ENCODE data around the gene CALY. TPM values are rescaled to one million over a fixed set of nuclear protein-coding genes. Genes with fewer than 3 reads are reported as not detected.

The CALY gene
- total and polyA plus RNA-seq, 4 experiments from 2014 or later: 1.4 to 7.2 (median 4.3) TPM

- Histone ChIP-seq H3K4me1 (ENCODE audit: insufficient read depth, low read length) (peaks cover 25% of the 10 kb centered on the region), H3K27me3 (ENCODE audit: insufficient read depth, low read length) (no peaks in the 10 kb centered on the region), H3K36me3 (ENCODE audit: insufficient read depth, low read length) (no peaks in the 10 kb centered on the region), H3K27ac (ENCODE audit: low read depth, low read length) (no peak overlapping the region), H3K9me3 (ENCODE audit: control insufficient read depth in 1 of 2, low read length in 2 of 2) (no peaks in the 10 kb centered on the region), H3K4me3 (ENCODE audit: low read length in 2 of 2) (no peak overlapping the region)
- Mint-ChIP-seq H3K4me3 (no peak overlapping the region), H3K27ac (no peak overlapping the region), H3K4me1 (peaks cover 0 to 17% (median 3%) of the 10 kb centered on the region in 4 donors), H3K9me3 (peaks cover 0 to 6% (median 0%) of the 10 kb centered on the region in 8 donors), H3K36me3 (no peaks in the 10 kb centered on the region), H3K27me3 (peaks cover 0 to 5% of the 10 kb centered on the region in 2 donors)
- intact Hi-C loops (cut with micrococcal nuclease): loop anchor here (2.0 kb wide), 2 partner anchors 21 to 29 kb away; partner anchors contain the start of genes FUOM, TUBGCP2 and ZNF511
- ChIA-PET CTCF (ENCODE audit: partially characterized antibody) (interaction anchor here (1.4 kb wide), 1 partner anchor 9 kb away, joined by 4 read pairs; no protein-coding TSS in a partner anchor), POLR2A (ENCODE audit: partially characterized antibody) (interaction anchor here (1.1 to 2.0 kb wide), 4 partner anchors 9 to 62 kb away, joined by 4 to 12 read pairs (median 5); partner anchors contain the start of genes FUOM and PRAP1)
- no peak for DNase-seq
Observed at GRCh38 chr10:133337370-133337725, 652 bp upstream of the CALY start.

DNA sequence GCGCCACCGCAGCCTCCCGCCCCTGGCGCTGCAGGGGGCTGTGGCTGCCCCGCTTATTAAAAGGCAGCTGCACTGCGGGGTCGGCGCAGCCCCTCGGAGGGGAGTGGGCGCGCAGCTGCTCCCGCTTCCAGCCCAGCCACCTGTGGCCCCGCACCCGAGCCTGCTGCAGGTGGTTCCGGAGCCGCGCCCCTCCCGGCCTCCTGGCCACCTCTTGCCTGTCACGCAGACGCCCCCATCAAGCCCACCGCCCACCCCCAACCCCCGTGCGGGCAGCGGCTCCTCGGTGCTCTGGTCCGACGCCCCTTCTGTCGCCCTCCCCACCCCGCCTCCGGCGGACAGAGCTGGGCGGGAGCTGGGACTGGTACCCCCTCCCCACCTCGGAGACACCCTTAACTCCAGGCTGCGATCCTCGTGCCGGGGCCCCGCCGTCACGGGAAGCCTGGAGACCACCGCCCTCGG lies 549 bp downstream of the CALY start:
- Mint-ChIP-seq H3K9me3 (peaks cover 0 to 7% (median 0%) of the 10 kb centered on the region in 8 donors), H3K36me3 (no peaks in the 10 kb centered on the region), H3K27ac (peak overlapping the region in 1 of 7 donors; percentile 35), H3K4me3 (no peak overlapping the region), H3K27me3 (peaks cover 0 to 1% of the 10 kb centered on the region in 2 donors), H3K4me1 (peaks cover 0 to 22% (median 3%) of the 10 kb centered on the region in 4 donors)
- H3K27ac ChIP-seq (ENCODE audit: low read depth, low read length): peak overlapping the region; percentile 64
- intact Hi-C loops (cut with micrococcal nuclease): loop anchor here (2.0 kb wide), 2 partner anchors 23 to 27 kb away; partner anchors contain the start of genes FUOM, TUBGCP2 and ZNF511
- no peaks in the 10 kb centered on the region for H3K9me3 ChIP-seq (ENCODE audit: control insufficient read depth in 1 of 2, low read length in 2 of 2)
- H3K4me1 ChIP-seq (ENCODE audit: insufficient read depth, low read length): peaks cover 25% of the 10 kb centered on the region
- POLR2A ChIA-PET (ENCODE audit: partially characterized antibody): interaction anchor here (0.7 to 3.3 kb wide), 13 partner anchors 11 to 77 kb away, joined by 3 to 25 read pairs (median 5); partner anchors contain the start of genes ECHS1, FUOM, MTG1 and PAOX
- no peaks in the 10 kb centered on the region for H3K27me3 ChIP-seq (ENCODE audit: insufficient read depth, low read length)
- DNase-seq: peak in 3 of 5 donors; percentile 22 to 49 (median 26)
- H3K4me3 ChIP-seq (ENCODE audit: low read length in 2 of 2): peak overlapping the region in 1 of 2 donors; percentile 57
- CTCF ChIA-PET (ENCODE audit: partially characterized antibody): interaction anchor here (1.4 kb wide), 1 partner anchor 8 kb away, joined by 4 read pairs; no protein-coding TSS in a partner anchor
- H3K36me3 ChIP-seq (ENCODE audit: insufficient read depth, low read length): no peaks in the 10 kb centered on the region

DNA sequence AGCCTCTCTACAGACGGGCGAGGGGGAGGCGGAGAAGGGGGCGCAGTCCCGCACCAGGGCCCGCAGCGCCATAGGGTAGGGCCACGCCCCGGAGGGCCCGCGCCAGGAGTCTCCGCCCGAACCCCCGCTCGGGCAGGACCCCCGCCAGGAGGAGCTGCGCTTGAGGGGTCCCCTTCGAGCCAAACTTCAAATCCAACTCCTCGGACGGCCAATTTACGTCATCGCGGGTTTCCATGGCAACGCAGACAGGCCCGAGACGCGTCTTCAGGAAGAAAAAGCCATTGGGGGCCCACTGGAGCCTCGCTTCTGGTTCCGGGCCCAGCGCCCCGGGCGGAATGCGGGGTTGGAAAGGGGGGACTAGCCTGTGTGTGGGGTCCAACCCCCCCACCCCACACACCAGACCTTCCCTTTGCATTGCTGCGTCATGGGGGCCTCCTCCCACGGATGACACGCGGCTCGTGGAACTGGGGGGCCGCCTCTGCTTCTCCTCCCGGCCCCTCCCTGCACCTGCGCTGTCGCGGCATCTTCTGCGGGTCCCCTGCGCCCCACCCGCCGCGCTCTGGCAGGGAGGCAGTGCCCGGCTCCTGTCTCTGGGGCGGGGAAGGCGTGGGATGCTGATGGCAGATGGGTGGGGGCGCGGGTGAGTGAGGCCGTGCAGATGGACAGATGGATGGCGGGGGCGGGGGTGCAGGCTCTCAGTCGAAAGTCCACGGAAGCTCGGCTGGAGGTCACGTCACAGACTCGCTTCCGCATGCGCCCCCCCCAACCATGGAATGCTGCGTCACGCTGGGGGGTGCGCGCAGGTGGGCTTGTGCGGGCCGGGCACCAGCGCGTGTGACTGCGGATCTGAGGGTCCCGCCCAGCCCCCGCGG lies 1.2 kb downstream of the CALY start:
- Histone ChIP-seq H3K36me3 (ENCODE audit: insufficient read depth, low read length) (no peaks in the 10 kb centered on the region), H3K4me1 (ENCODE audit: insufficient read depth, low read length) (peaks cover 25% of the 10 kb centered on the region), H3K27me3 (ENCODE audit: insufficient read depth, low read length) (no peaks in the 10 kb centered on the region), H3K9me3 (ENCODE audit: control insufficient read depth in 1 of 2, low read length in 2 of 2) (no peaks in the 10 kb centered on the region), H3K4me3 (ENCODE audit: low read length in 2 of 2) (peak overlapping the region in 1 of 2 donors; percentile 57), H3K27ac (ENCODE audit: low read depth, low read length) (peak overlapping the region; percentile 64)
- no peaks in the 10 kb centered on the region for H3K36me3 Mint-ChIP-seq
- peak overlapping the region in 6 of 7 donors; percentile 90 to 98 (median 94) for H3K27ac Mint-ChIP-seq
- intact Hi-C loops (cut with micrococcal nuclease): loop anchor here (2.0 kb wide), 3 partner anchors 23 to 59 kb away; partner anchors contain the start of genes FUOM, MTG1, TUBGCP2 and ZNF511
- H3K27me3 Mint-ChIP-seq: peaks cover 0 to 1% of the 10 kb centered on the region in 2 donors
- H3K4me3 Mint-ChIP-seq: peak overlapping the region; percentile 69 to 90 (median 78)
- POLR2A ChIA-PET (ENCODE audit: partially characterized antibody): interaction anchor here (0.7 to 3.3 kb wide), 13 partner anchors 11 to 77 kb away, joined by 3 to 25 read pairs (median 5); partner anchors contain the start of genes ECHS1, FUOM and MTG1
- CTCF ChIA-PET (ENCODE audit: partially characterized antibody): interaction anchor here (1.4 kb wide), 1 partner anchor 8 kb away, joined by 4 read pairs; no protein-coding TSS in a partner anchor
- H3K4me1 Mint-ChIP-seq: peaks cover 0 to 22% (median 3%) of the 10 kb centered on the region in 4 donors
- H3K9me3 Mint-ChIP-seq: peaks cover 0 to 7% (median 0%) of the 10 kb centered on the region in 8 donors
- peak; percentile 85 to 95 (median 86) for DNase-seq

GRCh38 chr10:133334503-133335245 lies 2.0 kb downstream of the CALY start:
- Mint-ChIP-seq H3K27ac (peak overlapping the region in 6 of 7 donors; percentile 91 to 98 (median 94)), H3K27me3 (peaks cover under 1 to 2% of the 10 kb centered on the region in 2 donors), H3K9me3 (peaks cover 0 to 7% (median 0%) of the 10 kb centered on the region in 8 donors), H3K36me3 (no peaks in the 10 kb centered on the region), H3K4me3 (peak overlapping the region; percentile 38 to 90 (median 67)), H3K4me1 (peaks cover 3 to 25% (median 4%) of the 10 kb centered on the region in 4 donors)
- peak in 1 of 5 donors; percentile 43 for DNase-seq
- no peaks in the 10 kb centered on the region for H3K36me3 ChIP-seq (ENCODE audit: insufficient read depth, low read length)
- H3K9me3 ChIP-seq (ENCODE audit: control insufficient read depth in 1 of 2, low read length in 2 of 2): no peaks in the 10 kb centered on the region
- no peaks in the 10 kb centered on the region for H3K27me3 ChIP-seq (ENCODE audit: insufficient read depth, low read length)
- H3K4me3 ChIP-seq (ENCODE audit: low read length in 2 of 2): peak overlapping the region in 1 of 2 donors; percentile 57
- intact Hi-C loops (cut with micrococcal nuclease): loop anchor here (2.0 kb wide), 1 partner anchor 60 kb away; the partner anchor contains the start of gene MTG1
- ChIA-PET POLR2A (ENCODE audit: partially characterized antibody) (interaction anchor here (1.0 to 3.3 kb wide), 6 partner anchors 10 to 59 kb away, joined by 3 to 25 read pairs (median 6); partner anchors contain the start of genes ECHS1 and MTG1), CTCF (ENCODE audit: partially characterized antibody) (no interaction called here)
- H3K4me1 ChIP-seq (ENCODE audit: insufficient read depth, low read length): peaks cover 30% of the 10 kb centered on the region
- peak overlapping the region; percentile 64 for H3K27ac ChIP-seq (ENCODE audit: low read depth, low read length)

- peaks cover 34% of the 10 kb centered on the region for H3K4me1 ChIP-seq (ENCODE audit: insufficient read depth, low read length)
- peaks cover 9% of the 10 kb centered on the region for H3K27me3 ChIP-seq (ENCODE audit: insufficient read depth, low read length)
- peaks cover 0 to 7% (median 0%) of the 10 kb centered on the region in 8 donors for H3K9me3 Mint-ChIP-seq
- ChIA-PET POLR2A (ENCODE audit: partially characterized antibody) (interaction anchor here (0.8 kb wide), 1 partner anchor 25 kb away, joined by 3 read pairs; no protein-coding TSS in a partner anchor), CTCF (ENCODE audit: partially characterized antibody) (no interaction called here)
- H3K36me3 ChIP-seq (ENCODE audit: insufficient read depth, low read length): no peaks in the 10 kb centered on the region
- no peak overlapping the region for H3K27ac ChIP-seq (ENCODE audit: low read depth, low read length)
- peak overlapping the region in 2 of 8 donors; percentile 0 to 1 for H3K4me3 Mint-ChIP-seq
- intact Hi-C loops (cut with micrococcal nuclease): no loop called here
- peaks cover 4 to 31% (median 8%) of the 10 kb centered on the region in 4 donors for H3K4me1 Mint-ChIP-seq
- DNase-seq: peak in 1 of 5 donors; percentile 21
- H3K36me3 Mint-ChIP-seq: no peaks in the 10 kb centered on the region
- H3K27me3 Mint-ChIP-seq: peaks cover 5 to 7% of the 10 kb centered on the region in 2 donors
- H3K4me3 ChIP-seq (ENCODE audit: low read length in 2 of 2): no peak overlapping the region
- H3K27ac Mint-ChIP-seq: peak overlapping the region in 3 of 7 donors; percentile 6 to 78 (median 22)
- H3K9me3 ChIP-seq (ENCODE audit: control insufficient read depth in 1 of 2, low read length in 2 of 2): no peaks in the 10 kb centered on the region
Observed at GRCh38 chr10:133332936-133333699, 3.6 kb downstream of the CALY start.
